NCI-H774 (cell line): ENCODE data around the gene WNT3A.

Experiments
- DNase-seq: peaks from one replicate; lab custom pipeline; 2025; lab: John Stamatoyannopoulos, UW

The WNT3A gene

GRCh38 chr1:227999056-227999930 lies 7.5 kb upstream of the WNT3A start:
- DNase-seq, result peak; percentile 53

- no peak for DNase-seq
These were observed 6.4 kb upstream of the WNT3A start for GRCh38 chr1:228000416-228000815.

GRCh38 chr1:228000836-228001563 lies 5.8 kb upstream of the WNT3A start:
- no peak for DNase-seq

GRCh38 chr1:228001738-228002535 lies 4.9 kb upstream of the WNT3A start:
- no peak for DNase-seq

- no peak for DNase-seq
These were observed 4.0 kb upstream of the WNT3A start for GRCh38 chr1:228002792-228003191.

- DNase-seq, result no peak
These were observed 3.1 kb upstream of the WNT3A start for GRCh38 chr1:228003461-228004330.

- no peak for DNase-seq
These were observed 2.4 kb upstream of the WNT3A start for GRCh38 chr1:228004331-228004855.

- no peak for DNase-seq
These were observed 1.8 kb upstream of the WNT3A start for GRCh38 chr1:228004856-228005462.

- no peak for DNase-seq
These were observed 1.2 kb upstream of the WNT3A start for GRCh38 chr1:228005511-228006033.

- DNase-seq, result no peak
These were observed 588 bp upstream of the WNT3A start for GRCh38 chr1:228006034-228006785.

- no peak for DNase-seq
These were observed 427 bp downstream of the WNT3A start for GRCh38 chr1:228007049-228007800.

GRCh38 chr1:228007801-228008341 lies 1.1 kb downstream of the WNT3A start:
- DNase-seq, result no peak

GRCh38 chr1:228008391-228009115 lies 1.8 kb downstream of the WNT3A start:
- no peak for DNase-seq

GRCh38 chr1:228009116-228009827 lies 2.5 kb downstream of the WNT3A start:
- DNase-seq, result no peak

- DNase-seq, result no peak
These were observed 3.3 kb downstream of the WNT3A start for GRCh38 chr1:228009828-228010775.

GRCh38 chr1:228010921-228011320 lies 4.1 kb downstream of the WNT3A start:
- no peak for DNase-seq
